HG02610 (cell line): ENCODE measurements around the gene C19orf38.
A peak's percentile ranks its signal among the peaks of the same experiment; 100 is the strongest.
"Not testable (repeated sequence)": the region's sequence is repeated elsewhere in the genome, so short reads cannot be mapped to it uniquely, and the experiment has no call there.

Experiments used
- ATAC-seq: cut with Tn5 transposase; IDR thresholded peaks from one replicate; pipeline ENCODE4 v1.9.1; 2021; ENCODE audit warnings: mild to moderate bottlenecking, moderate library complexity; ENCODE audit not compliant: unreplicated experiment

The C19orf38 gene

GRCh38 chr19:10871711-10872545 lies 23.7 kb downstream of the C19orf38 start:
- ATAC-seq: peak; percentile 2

GRCh38 chr19:10872546-10873107 lies 24.4 kb downstream of the C19orf38 start:
- ATAC-seq: no peak

GRCh38 chr19:10874024-10874423 lies 25.8 kb downstream of the C19orf38 start:
- no peak for ATAC-seq

GRCh38 chr19:10876459-10877240 lies 28.4 kb downstream of the C19orf38 start:
- ATAC-seq: peak; percentile 65

- not testable (repeated sequence) for ATAC-seq
Observed at GRCh38 chr19:10877608-10878007, 29.4 kb downstream of the C19orf38 start.

- ATAC-seq: no peak
Observed at GRCh38 chr19:10878253-10878652, 30.0 kb downstream of the C19orf38 start.

- no peak for ATAC-seq
Observed at GRCh38 chr19:10881403-10882107, 33.3 kb downstream of the C19orf38 start.

- no peak for ATAC-seq
Observed at GRCh38 chr19:10882108-10882457, 33.9 kb downstream of the C19orf38 start.

GRCh38 chr19:10884274-10884673 lies 36.1 kb downstream of the C19orf38 start:
- ATAC-seq: no peak

- ATAC-seq: no peak
Observed at GRCh38 chr19:10885201-10886169, 37.3 kb downstream of the C19orf38 start.

GRCh38 chr19:10887616-10888367 lies 39.6 kb downstream of the C19orf38 start:
- no peak for ATAC-seq

- ATAC-seq: no peak
Observed at GRCh38 chr19:10888421-10888866, 40.2 kb downstream of the C19orf38 start.

- no peak for ATAC-seq
Observed at GRCh38 chr19:10889880-10890279, 41.7 kb downstream of the C19orf38 start.

- ATAC-seq: no peak
Observed at GRCh38 chr19:10891405-10892086, 43.3 kb downstream of the C19orf38 start.

- ATAC-seq: no peak
Observed at GRCh38 chr19:10892256-10892655, 44.0 kb downstream of the C19orf38 start.

- no peak for ATAC-seq
Observed at GRCh38 chr19:10894911-10895213, 46.6 kb downstream of the C19orf38 start.

- no peak for ATAC-seq
Observed at GRCh38 chr19:10895363-10895762, 47.1 kb downstream of the C19orf38 start.

GRCh38 chr19:10895920-10896319 lies 47.7 kb downstream of the C19orf38 start:
- no peak for ATAC-seq
